K562 (cell line): ENCODE results near the gene KLB. TPM values are rescaled to one million over a fixed set of nuclear protein-coding genes. Genes with fewer than 3 reads are reported as not detected.

ENCODE experiments used
- ATAC-seq: fragments of 200-7000 bp; cut with Tn5 transposase; 3 replicates; pipeline ENCODE4 v1.9.1; 2020; ENCODE audit warnings: moderate library complexity
- BruUV-seq: library from RNA; stranded (reverse); fragments of 400-500 nt; replicated peaks from 2 replicates; lab custom pipeline; 2021; lab: Mats Ljungman, UMichigan
- CTCF ChIA-PET: fragments of 300-600 bp; formaldehyde crosslinking; extraction: SDS; loops from one replicate; lab custom pipeline; 2021; ENCODE audit warnings: low intra/inter-chr PET ratio; lab: Yijun Ruan, JAX
- POLR2A ChIA-PET: fragments of 300-600, 350-650 bp; sonication (Branson Sonifier 250); formaldehyde crosslinking; extraction: SDS; loops from one replicate; lab custom pipeline; 2021; ENCODE audit warnings: antibody characterized with exemption, inconsistent platforms; lab: Yijun Ruan, JAX
- DNase-seq, 4 experiments: peaks; one replicate each; pipeline versions ENCODE4 v3.0.0 to v3.0.0-alpha.2; 2011 to 2018; ENCODE audit warnings: low spot score in 3 of 4, mixed read lengths in 3 of 4; ENCODE audit errors: extremely low read depth in 1 of 4
- FAIRE-seq: peaks from 2 replicates; lab custom pipeline; 2011; peaks lifted over from hg19 to GRCh38; lab: Jason Lieb, UNC
- H2AFZ ChIP-seq: 2 replicates; pipeline ENCODE4 v1.6.0; 2011; ENCODE audit warnings: low read depth, low read length, control low read depth, inconsistent platforms
- H3K27ac ChIP-seq: fragments of 200-600 bp; 3 replicates; pipeline ENCODE4 v1.8.0; 2011; ENCODE audit warnings: low read depth, mild to moderate bottlenecking, control low read depth, inconsistent platforms, low read length, moderate library complexity, mixed read lengths; ENCODE audit errors: extremely low read depth
- H3K27me3 ChIP-seq, 2 experiments: fragments of 300-600 bp in 1 of 2; 2 replicates in 1 of 2; 3 replicates in 1 of 2; pipeline versions ENCODE4 v1.6.0 to v1.8.0; 2011; ENCODE audit warnings: inconsistent platforms in 2 of 2, low read length in 2 of 2, mild to moderate bottlenecking in 1 of 2, mixed read lengths in 1 of 2, moderate library complexity in 1 of 2; ENCODE audit not compliant: control insufficient read depth in 2 of 2, insufficient read depth in 2 of 2
- H3K36me3 ChIP-seq: fragments of 300-600 bp; 3 replicates; pipeline ENCODE4 v1.8.0; 2011; ENCODE audit warnings: mild to moderate bottlenecking, low read length, inconsistent platforms; ENCODE audit not compliant: control insufficient read depth, insufficient read depth
- H3K4me1 ChIP-seq, 2 experiments: fragments of 200-600 bp in 1 of 2; replicated peaks in 1 of 2; 2 replicates in 1 of 2; 3 replicates in 1 of 2; pipeline versions ENCODE4 v1.5.1 to v1.8.0; 2011; ENCODE audit warnings: inconsistent platforms in 2 of 2, low read length in 2 of 2, mild to moderate bottlenecking in 1 of 2, mixed read lengths in 1 of 2, moderate library complexity in 1 of 2; ENCODE audit not compliant: control insufficient read depth in 2 of 2, insufficient read depth in 2 of 2
- H3K4me2 ChIP-seq: 2 replicates; pipeline ENCODE4 v1.6.1; 2011; ENCODE audit warnings: low read length, control low read depth, inconsistent platforms, mixed read lengths; ENCODE audit not compliant: insufficient read depth
- H3K4me3 ChIP-seq: fragments of 200-600 bp; sonication (generic), shearing (Covaris generic); 2 replicates; pipeline ENCODE4 v1.5.1; 2016; ENCODE audit warnings: control low read depth, inconsistent platforms
- H3K79me2 ChIP-seq: fragments of 200-600 bp; 3 replicates; pipeline ENCODE4 v1.8.0; 2011; ENCODE audit warnings: low read length, inconsistent platforms; ENCODE audit not compliant: control insufficient read depth, insufficient read depth
- H3K9ac ChIP-seq, 2 experiments: 2 replicates each; pipeline versions ENCODE4 v1.6.0 to v1.6.1; 2011; ENCODE audit warnings: low read depth in 2 of 2, low read length in 2 of 2, control low read depth in 1 of 2, inconsistent platforms in 1 of 2, mild to moderate bottlenecking in 1 of 2, mixed read lengths in 1 of 2; ENCODE audit not compliant: insufficient read depth in 1 of 2
- H3K9me1 ChIP-seq: one replicate; pipeline ENCODE4 v1.6.0; 2011; ENCODE audit warnings: inconsistent platforms, mild to moderate bottlenecking, low read length, moderate library complexity; ENCODE audit not compliant: control insufficient read depth, insufficient read depth
- H3K9me3 ChIP-seq: replicated peaks from 2 replicates; pipeline ENCODE4 v1.5.1; 2011; ENCODE audit warnings: low read depth, low read length, inconsistent platforms; ENCODE audit not compliant: control insufficient read depth, insufficient read depth
- H4K20me1 ChIP-seq: replicated peaks from 2 replicates; pipeline ENCODE4 v1.6.1; 2011; ENCODE audit warnings: low read length, inconsistent platforms, mixed read lengths; ENCODE audit not compliant: control insufficient read depth, insufficient read depth
- GMEB1 ChIP-seq: fragments of 250-450 bp; sonication (Bioruptor Pico); IDR thresholded peaks from 2 replicates; pipeline ENCODE4 v1.4.0; 2020; ENCODE audit warnings: mild to moderate bottlenecking
- SMARCB1 ChIP-seq: IDR thresholded peaks from 2 replicates; pipeline ENCODE4 v1.6.1; 2011; ENCODE audit warnings: improper control_type of control experiment, low read depth; ENCODE audit not compliant: insufficient read length
- SPI1 ChIP-seq: IDR thresholded peaks from 2 replicates; pipeline ENCODE4 v1.6.1; 2011; ENCODE audit warnings: low read depth, low read length, control low read depth, borderline replicate concordance
- ZBTB7A ChIP-seq: IDR thresholded peaks from 2 replicates; pipeline ENCODE4 v1.6.1; 2011; ENCODE audit warnings: low read depth, mild to moderate bottlenecking, low read length, moderate library complexity, borderline replicate concordance; ENCODE audit not compliant: control insufficient read depth
- ZNF277 ChIP-seq: fragments of 250-450 bp; sonication (Bioruptor Pico); IDR thresholded peaks from 2 replicates; pipeline ENCODE4 v1.8.0; 2022; ENCODE audit warnings: inconsistent platforms, mild to moderate bottlenecking, moderate library complexity, borderline replicate concordance
- ZNF354B ChIP-seq: fragments of 250-450 bp; sonication (Bioruptor Pico); IDR thresholded peaks from 2 replicates; pipeline ENCODE4 v1.4.0; 2020
- ZNF584 ChIP-seq: fragments of 200-800 bp; sonication (Bioruptor generic); IDR thresholded peaks from 2 replicates; pipeline ENCODE4 v1.6.1; 2016; ENCODE audit warnings: low read depth, mild to moderate bottlenecking, missing genetic modification characterization, missing compliant biosample characterization
- WGBS: fragments of 100-300 bp; shearing (Covaris generic); methylation state at CpG from one replicate; pipeline ENCODE4 v1.1.6; 2016; ENCODE audit warnings: low coverage, mixed read lengths; ENCODE audit not compliant: insufficient coverage; ENCODE audit errors: missing lambda C conversion rate; 5-methylcytosine and 5-hydroxymethylcytosine counted together
- in situ Hi-C: fragments of 300-500 bp; cut with MboI; formaldehyde crosslinking; loops from 4 replicates; pipeline ENCODE4 v1.15.0; 2018; ENCODE audit warnings: inconsistent platforms, mixed read lengths
- intact Hi-C: fragments of 100-400 bp; cut with micrococcal nuclease; formaldehyde crosslinking; loops from 2 replicates; pipeline ENCODE4 v1.14.2; 2022
- polyA plus RNA-seq, 8 experiments: library from polyadenylated mRNA; depleted of rRNA in 4 of 8; stranded (reverse) in 5 of 8; unstranded in 3 of 8; fragments of >200 nt; fragmentation: Nextera tagmentation in 2 of 8; fragmentation: Illumina TruSeq in 1 of 8; extraction: Ambion mirVana in 2 of 8; extraction: Trizol in 1 of 8; gene quantifications; 2 replicates each; pipeline versions ENCODE4 v1.2.1 to v1.2.3, GENCODE V29; 2011 to 2014; ENCODE audit warnings: inconsistent platforms in 1 of 8, missing spikeins in 1 of 8
- total RNA-seq, 7 experiments: library from RNA; depleted of rRNA in 6 of 7; stranded (reverse); fragments of >200 nt in 6 of 7; fragmentation: Illumina TruSeq in 2 of 7; extraction: Trizol in 2 of 7; gene quantifications; 2 replicates each; pipeline versions ENCODE4 v1.2.1 to v1.2.3, GENCODE V29; 2011 to 2021; ENCODE audit warnings: low replicate concordance in 1 of 7

KLB gene
- total and polyA plus RNA-seq, 9 of the 15 experiments (the other 6 are each of a cell fraction or from before 2014, with no cell fraction given): 0.04 to 0.13 TPM; not detected in 7

GRCh38 chr4:39480251-39480650 is 73.5 kb downstream of the KLB start (continued):
- TF ChIP-seq ZNF277 (no peak), SMARCB1 (no peak), ZNF354B (no peak), ZNF584 (CRISPR knock-in tag) (no peak), ZBTB7A (no peak)

- ChIA-PET POLR2A (interaction anchor here (0.7 to 1.1 kb wide), 2 partner anchors 22 to 126 kb away, joined by 3 read pairs; partner anchors contain the start of genes LIAS and RPL9), CTCF (no interaction called here)
- intact Hi-C loops (no loop called here), in situ Hi-C loops (no loop called here)
- no peaks in the 10 kb centered on the region for H3K27me3 ChIP-seq
- TF ChIP-seq SPI1 (0 out of 2 replicates have a peak, but pooled peaks have one; percentile 11), GMEB1 (CRISPR knock-in tag) (no peak)
- H3K4me3 ChIP-seq: no peak overlapping the region
- peaks cover 0 to 3% of the 10 kb centered on the region in 2 experiments; a peak in 2 of 5 replicates for H3K4me1 ChIP-seq
- no peak overlapping the region for H3K9ac ChIP-seq
- no peaks in the 10 kb centered on the region for H4K20me1 ChIP-seq
- no peak for FAIRE-seq
- BruUV-seq: no TSS peak
- no peaks in the 10 kb centered on the region for H3K9me1 ChIP-seq
- H2AFZ ChIP-seq: 0 out of 2 replicates have a peak overlapping the region, but pooled peaks have one; percentile 23
- ATAC-seq: no peak
- H3K4me2 ChIP-seq: no peak overlapping the region
- WGBS: 75% methylated on average over 18 of the region's 21 CpGs
- H3K9me3 ChIP-seq: peaks cover 2% of the 10 kb centered on the region; the same call in 1 of the 2 replicates
- DNase-seq: no peak
- H3K79me2 ChIP-seq: no peaks in the 10 kb centered on the region
- peaks cover 13% of the 10 kb centered on the region; the same call in 2 of the 3 replicates for H3K36me3 ChIP-seq
- H3K27ac ChIP-seq: no peak overlapping the region
Observed at GRCh38 chr4:39480902-39481695, 74.4 kb downstream of the KLB start.
